ENCODE data around the gene PTPA.

Gene PTPA

DNA sequence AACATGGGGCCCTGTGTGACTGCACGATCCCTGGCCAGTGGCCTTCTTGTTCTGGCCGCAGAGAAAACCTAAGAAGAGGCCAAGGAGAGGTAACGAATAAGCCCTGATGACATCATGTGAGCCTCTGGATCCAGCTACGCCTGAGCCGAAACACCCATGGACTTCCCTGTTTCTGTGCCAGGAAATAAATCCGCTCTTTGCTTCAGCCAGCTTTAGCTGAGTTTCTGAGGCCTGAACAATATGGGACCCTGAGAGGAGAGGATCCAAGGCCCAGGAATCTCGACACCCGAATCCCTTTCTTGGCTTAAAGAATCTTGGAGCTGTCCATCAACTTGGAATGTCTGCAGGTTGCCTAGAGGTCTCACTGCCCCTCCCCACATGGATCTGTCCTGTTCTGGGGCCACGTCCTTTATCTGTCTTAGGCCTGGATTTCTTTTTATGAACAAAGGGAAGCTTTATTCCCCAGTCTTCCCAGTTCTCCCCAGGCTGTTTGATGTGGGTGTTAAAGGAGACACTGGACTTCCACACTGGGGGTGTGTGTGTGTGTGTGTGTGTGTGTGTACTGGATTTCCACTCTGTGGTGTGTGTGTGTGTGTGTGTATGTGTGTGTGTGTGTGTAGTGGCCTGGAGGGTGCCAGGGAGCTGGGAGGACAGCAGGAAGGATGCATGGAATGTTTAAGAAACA is 53.2 kb downstream of the PTPA start:
- DNase-seq (ENCODE audit: low read depth) = no peak
- no peak overlapping the region for H3K4me3 ChIP-seq (ENCODE audit: control insufficient read depth, low read depth, low read length)
- TF ChIP-seq, protein P1, sequence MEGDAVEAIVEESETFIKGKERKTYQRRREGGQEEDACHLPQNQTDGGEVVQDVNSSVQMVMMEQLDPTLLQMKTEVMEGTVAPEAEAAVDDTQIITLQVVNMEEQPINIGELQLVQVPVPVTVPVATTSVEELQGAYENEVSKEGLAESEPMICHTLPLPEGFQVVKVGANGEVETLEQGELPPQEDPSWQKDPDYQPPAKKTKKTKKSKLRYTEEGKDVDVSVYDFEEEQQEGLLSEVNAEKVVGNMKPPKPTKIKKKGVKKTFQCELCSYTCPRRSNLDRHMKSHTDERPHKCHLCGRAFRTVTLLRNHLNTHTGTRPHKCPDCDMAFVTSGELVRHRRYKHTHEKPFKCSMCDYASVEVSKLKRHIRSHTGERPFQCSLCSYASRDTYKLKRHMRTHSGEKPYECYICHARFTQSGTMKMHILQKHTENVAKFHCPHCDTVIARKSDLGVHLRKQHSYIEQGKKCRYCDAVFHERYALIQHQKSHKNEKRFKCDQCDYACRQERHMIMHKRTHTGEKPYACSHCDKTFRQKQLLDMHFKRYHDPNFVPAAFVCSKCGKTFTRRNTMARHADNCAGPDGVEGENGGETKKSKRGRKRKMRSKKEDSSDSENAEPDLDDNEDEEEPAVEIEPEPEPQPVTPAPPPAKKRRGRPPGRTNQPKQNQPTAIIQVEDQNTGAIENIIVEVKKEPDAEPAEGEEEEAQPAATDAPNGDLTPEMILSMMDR (IDR thresholded peaks at IDR 0.05; ENCODE audit: control insufficient read depth, insufficient read depth, low read depth, low read length, missing control alignments) = no peak

DNA sequence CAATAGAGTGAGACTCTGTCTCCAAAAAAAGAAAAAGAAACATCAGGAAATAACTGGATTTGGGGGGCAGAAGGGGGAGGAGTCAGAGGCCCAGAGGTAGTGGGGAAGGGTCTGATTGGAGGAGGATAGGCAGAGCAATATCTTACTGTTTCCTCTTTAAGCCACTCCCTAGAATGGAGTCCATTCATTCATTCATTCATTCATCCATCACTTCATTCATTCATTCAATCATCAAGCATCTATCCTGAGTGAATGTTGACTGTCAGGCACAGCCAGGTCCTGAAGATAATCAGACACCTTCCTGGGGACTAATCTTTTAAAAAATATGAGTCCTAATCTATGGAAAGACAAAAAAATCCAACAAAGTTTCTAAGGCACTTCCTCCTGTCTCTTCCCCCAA is 54.0 kb downstream of the PTPA start:
- no peak for DNase-seq (ENCODE audit: low read depth)
- no peak overlapping the region for H3K4me3 ChIP-seq (ENCODE audit: control insufficient read depth, low read depth, low read length)
- TF ChIP-seq, protein P1 (IDR thresholded peaks at IDR 0.05; ENCODE audit: control insufficient read depth, insufficient read depth, low read depth, low read length, missing control alignments) = no peak

DNA sequence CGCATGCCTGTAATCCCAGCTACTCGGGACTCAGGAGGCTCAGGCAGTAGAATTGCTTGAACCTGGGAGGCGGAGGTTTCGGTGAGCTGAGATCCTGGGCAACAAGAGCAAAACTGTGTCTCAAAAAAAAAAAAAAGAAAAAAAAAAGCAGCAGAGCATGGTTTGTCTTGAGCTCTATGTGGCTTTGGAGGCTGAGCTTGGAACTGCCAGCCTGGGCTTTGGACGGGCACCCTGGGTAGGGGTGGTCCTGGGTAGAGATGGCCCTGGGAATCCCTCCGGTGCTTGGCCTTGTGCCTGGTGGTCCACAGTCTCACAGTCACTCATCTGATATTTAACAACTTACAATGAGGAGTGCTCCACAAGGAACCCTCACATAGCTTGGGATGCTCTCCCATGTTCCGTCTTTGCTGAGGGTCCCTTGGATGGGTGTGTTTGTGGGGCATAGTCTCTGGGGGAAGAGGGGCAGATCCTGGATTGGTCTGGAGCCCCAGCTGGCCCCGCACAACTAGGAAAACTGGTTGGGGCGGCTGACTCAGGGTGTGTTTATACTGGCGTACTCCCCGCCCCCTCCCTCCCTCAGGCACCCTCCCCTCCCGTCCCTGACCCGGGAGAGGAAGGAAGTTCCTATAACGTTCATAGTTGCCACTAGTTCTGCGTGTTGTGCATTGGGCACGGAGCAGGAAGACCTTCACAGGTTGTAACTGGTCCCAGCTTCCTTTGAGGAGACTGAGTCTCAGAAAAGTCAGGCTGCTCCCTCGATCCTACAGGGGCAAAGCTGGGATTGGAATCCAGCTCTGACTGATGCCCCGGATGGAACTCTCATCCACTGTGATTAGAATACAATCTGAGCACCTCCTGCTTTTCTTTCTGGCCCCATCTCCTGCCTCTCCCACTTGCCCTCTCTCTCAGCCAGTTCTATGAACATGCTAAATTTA is 55.7 kb downstream of the PTPA start:
- DNase-seq (ENCODE audit: low read depth) = no peak
- TF ChIP-seq, protein P1 (IDR thresholded peaks at IDR 0.05; ENCODE audit: control insufficient read depth, insufficient read depth, low read depth, low read length, missing control alignments) = no peak
- no peak overlapping the region; the same call in 1 of the 2 replicates for H3K4me3 ChIP-seq (ENCODE audit: control insufficient read depth, low read depth, low read length)

DNA sequence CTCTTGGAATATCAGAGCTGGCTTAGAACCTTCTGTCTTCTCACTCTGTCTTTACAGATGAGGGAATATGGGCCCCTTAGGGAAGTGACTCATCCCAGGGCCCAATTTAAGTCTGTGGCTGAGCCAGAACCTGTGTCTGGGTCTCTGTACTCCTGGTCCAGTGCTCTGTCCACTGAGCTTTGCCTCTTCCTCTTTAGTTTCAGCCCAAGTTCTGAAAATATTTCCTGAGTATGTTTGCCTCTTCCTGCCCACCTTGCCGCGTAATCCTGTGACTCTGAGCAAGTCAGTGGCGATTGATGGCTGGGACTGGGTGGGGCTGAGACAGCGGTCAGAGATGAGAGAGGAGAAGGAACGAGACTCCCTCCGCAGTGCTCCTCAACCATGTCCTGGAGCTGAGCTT is 59.0 kb downstream of the PTPA start:
- no peak overlapping the region for H3K4me3 ChIP-seq (ENCODE audit: control insufficient read depth, low read depth, low read length)
- DNase-seq (ENCODE audit: low read depth) = no peak
- TF ChIP-seq, protein P1 (IDR thresholded peaks at IDR 0.05; ENCODE audit: control insufficient read depth, insufficient read depth, low read depth, low read length, missing control alignments) = no peak

DNA sequence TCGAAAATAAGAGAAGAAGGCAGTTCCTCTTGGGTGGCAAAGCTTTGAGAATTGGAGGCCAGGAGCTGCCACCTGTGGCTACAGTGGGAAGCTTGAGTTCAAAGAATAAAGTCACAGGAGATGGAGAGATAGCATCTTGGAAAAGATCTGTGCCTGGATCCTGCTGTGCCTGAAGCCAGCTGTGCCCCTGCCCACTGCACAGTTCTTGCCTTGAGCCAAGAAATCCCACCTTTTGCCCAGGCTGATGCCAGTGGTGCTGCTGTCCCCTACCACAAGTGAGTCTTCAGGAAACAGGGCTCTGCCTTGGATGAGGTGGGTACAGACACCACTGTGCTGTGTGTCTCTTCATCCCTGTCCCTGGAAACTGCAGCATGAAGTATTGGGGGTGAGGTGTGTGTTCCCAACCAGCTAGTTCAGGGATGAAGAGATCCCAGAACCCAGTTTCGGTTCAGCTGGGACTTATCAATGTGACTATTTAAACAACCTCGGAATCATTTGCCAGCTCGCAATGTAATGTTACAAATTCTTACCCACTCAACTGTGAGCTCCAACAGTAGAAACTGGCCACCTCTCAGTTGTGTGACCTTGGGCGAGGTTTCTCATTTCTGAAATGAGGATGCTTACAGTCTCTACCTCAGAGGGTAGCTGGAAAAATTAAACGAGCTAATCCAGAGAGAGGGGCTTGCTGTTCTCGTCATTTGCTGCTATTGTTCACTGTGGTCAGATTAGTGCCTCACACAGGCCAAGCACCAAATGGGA is 61.0 kb downstream of the PTPA start:
- DNase-seq (ENCODE audit: low read depth) = no peak
- H3K4me3 ChIP-seq (ENCODE audit: control insufficient read depth, low read depth, low read length) = no peak overlapping the region
- TF ChIP-seq, protein P1 (IDR thresholded peaks at IDR 0.05; ENCODE audit: control insufficient read depth, insufficient read depth, low read depth, low read length, missing control alignments) = no peak

DNA sequence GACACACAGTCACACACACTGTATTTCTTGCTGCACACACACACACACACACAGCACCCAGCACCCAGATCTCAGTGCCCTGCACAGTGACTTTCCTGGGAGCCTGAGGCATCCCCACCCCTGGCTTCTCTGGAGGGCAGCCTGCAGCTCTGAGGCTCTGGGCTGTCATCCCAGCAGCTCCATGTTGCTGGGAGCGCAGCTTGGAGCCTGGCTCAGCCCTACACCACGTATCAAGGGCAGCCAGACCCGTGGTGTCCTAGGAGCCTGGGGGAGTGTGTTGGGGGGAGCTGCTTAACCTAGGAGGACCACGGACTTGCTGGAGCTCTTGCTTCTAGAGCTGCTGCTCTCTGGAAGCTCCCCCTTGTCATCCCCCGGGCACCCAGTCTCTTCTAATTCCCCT is 61.6 kb downstream of the PTPA start:
- TF ChIP-seq, protein P1 (IDR thresholded peaks at IDR 0.05; ENCODE audit: control insufficient read depth, insufficient read depth, low read depth, low read length, missing control alignments) = no peak
- no peak for DNase-seq (ENCODE audit: low read depth)
- no peak overlapping the region for H3K4me3 ChIP-seq (ENCODE audit: control insufficient read depth, low read depth, low read length)
